EH (cell line): ENCODE results near the gene BAZ1B.
"Not testable (repeated sequence)": the region's sequence is repeated elsewhere in the genome, so short reads cannot be mapped to it uniquely, and the experiment has no call there.

Source experiments
- DNase-seq: peaks from one replicate; pipeline ENCODE4 v3.0.0-alpha.2; 2015; ENCODE audit warnings: low read depth

Gene BAZ1B

DNA sequence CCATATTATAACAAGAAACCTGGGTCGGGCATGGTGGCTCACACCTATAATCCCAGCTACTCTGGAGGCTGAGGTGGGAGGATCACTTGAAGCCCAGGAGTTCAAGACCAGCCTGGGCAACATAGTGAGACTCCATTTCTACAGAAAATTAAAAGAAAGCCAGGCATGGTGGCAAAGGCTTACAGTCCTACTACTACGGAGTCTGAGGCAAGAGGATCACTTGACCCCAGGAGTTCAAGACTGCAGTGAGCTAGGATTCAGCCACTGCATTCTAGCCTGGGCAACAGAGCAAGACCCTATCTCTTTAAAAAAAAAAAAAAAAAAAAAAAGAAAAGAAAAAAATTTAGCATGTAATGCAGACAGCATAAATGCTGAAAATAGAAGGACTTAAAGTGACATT, 16.4 kb upstream of the BAZ1B start:
- DNase-seq: not testable (repeated sequence)

GRCh38 chr7:73537051-73537450, 15.0 kb upstream of the BAZ1B start:
- DNase-seq: no peak

- DNase-seq: no peak
These were observed 14.4 kb upstream of the BAZ1B start for GRCh38 chr7:73536479-73536878.

DNA sequence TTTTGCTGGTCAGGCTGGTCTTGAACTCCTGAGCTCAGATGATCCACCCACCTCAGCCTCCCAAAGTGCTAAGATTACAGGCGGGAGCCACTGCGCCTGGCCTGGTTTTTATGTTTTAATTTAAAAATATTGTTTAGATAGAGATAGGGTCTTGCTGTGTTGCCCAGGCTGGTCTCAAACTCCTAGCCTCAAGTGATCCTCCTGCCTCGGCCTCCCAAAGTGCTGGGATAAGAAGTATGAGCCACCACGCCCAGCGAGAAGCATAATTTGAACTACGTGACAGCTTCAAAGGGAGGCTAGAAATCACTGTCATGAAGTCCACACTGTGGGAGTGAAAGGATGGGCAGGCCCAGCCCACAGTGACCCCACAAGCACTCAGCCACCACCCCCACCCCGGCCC, 13.8 kb upstream of the BAZ1B start:
- DNase-seq: not testable (repeated sequence)

DNA sequence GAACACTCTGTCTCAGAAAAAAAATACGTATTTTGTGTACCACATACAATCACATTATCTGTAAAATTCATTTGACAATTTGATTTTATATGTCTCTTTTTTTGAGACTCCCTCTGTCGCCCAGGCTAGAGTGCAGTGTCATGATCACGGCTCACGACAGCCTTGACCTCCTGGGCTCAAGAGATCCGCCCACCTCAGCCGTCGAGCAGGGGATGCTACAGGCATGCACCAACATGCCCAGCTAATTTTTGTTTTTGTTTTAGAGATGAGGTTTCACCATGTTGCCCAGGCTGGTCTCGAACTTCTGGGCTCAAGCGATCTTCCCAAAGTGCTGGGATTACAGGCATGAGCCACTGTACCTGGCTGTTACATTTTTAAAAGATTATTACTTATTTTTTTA, 11.6 kb upstream of the BAZ1B start:
- DNase-seq: no peak

DNA sequence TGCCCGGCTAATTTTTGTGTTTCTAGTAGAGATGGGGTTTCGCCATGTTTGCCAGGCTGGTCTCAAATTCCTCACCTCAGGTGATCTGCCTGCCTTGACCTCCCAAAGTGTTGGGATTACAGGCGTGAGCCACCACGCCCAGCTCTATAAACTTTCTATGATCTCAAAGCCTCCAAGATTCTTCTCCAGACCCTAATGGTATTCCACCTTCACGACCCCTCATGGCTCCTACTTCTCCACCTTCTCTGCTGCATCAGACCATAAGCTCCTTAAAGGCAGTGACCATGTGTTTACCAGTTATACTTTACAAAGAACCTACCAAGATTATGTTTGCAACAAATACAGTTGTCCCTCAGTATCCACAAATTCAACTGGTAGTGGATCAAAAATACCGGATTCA, 10.1 kb upstream of the BAZ1B start:
- DNase-seq: no peak

DNA sequence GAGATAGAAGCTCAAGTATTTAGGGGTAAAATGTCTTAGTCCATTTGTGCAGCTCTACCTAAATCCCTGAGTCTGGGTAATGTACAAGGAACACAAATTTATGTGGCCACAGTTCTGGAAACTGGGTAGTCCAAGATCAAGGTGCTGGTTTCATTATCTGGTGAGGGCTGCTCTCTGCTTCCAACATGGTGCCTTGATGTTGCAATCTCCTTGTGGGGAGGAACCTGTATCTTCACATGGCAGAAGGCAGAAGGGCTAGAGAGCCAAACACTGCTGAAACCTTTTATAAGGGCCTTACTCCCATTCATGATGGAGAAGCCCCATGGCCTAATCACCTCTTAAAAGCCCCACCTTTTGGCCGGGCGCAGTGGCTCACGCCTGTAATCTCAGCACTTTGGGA, 8.7 kb upstream of the BAZ1B start:
- no peak for DNase-seq

DNA sequence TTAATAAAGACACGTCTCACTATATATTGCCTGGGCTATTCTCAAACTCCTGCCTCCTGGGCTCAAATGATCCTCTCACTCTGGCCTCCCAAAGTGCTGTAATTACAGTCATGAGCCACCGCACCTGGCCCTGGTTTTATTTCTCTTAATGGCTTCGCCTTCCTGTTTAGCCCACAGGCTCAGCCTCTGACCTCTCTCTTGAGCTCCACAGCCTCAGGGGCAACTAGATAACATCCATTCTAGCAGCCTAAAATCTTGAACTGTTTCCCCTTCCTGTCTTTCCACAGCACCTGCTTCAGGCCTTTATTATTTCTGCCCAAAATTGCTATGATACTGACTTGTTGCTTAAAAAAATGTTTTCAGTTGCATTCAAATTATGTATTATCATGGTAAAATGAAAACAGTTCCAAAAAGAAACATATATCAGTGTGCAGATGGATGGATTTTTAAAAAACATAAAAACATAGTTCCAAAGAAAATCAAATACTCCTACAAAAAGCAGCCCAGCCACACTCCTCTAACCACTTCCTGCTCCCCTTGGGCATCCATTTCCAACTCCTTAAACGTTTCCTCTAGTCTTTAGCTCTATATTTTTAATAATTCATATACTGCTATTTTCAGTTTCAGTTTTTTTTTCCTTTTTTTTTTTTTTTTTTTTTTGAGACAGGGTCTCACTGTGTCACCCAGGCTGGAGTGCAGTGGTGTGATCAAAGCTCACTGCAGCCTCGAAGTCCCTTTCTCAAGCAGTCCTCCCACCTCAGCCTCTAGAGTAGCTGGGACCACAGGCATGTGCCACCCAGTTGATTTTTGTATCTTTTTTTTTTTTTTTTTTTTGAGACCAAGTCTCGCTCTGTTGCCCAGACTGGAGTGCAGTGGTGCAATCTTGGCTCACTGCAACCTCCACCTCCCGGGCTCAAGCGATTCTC, 5.1 kb upstream of the BAZ1B start:
- no peak for DNase-seq

GRCh38 chr7:73526158-73526494, 4.0 kb upstream of the BAZ1B start:
- not testable (repeated sequence) for DNase-seq

DNA sequence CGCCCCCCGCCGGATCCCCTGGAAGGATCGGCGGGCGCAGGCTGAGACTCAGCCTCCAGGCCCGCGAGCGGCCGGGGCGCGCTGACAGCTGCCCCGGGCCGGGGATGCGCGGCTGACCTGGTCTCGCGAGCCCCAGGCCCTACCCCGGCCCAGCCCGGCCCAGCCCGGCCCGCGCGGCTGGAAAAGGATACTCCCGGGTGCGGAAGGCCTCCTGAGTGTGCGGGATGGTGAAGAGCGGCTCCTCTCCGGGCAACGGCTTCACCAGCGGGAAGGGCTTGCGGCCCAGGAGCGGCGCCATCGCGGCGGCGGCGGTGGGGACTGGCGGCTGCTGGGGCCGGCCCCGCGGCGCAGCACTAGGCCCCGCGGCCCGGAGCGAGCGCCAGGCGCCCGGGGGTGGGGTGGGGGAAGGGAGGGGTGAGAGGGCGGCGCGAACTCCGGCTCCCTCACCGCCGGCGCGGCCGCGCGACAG, 423 bp downstream of the BAZ1B start:
- no peak for DNase-seq

GRCh38 chr7:73520673-73521635, 1.1 kb downstream of the BAZ1B start:
- DNase-seq: peak; percentile 42

DNA sequence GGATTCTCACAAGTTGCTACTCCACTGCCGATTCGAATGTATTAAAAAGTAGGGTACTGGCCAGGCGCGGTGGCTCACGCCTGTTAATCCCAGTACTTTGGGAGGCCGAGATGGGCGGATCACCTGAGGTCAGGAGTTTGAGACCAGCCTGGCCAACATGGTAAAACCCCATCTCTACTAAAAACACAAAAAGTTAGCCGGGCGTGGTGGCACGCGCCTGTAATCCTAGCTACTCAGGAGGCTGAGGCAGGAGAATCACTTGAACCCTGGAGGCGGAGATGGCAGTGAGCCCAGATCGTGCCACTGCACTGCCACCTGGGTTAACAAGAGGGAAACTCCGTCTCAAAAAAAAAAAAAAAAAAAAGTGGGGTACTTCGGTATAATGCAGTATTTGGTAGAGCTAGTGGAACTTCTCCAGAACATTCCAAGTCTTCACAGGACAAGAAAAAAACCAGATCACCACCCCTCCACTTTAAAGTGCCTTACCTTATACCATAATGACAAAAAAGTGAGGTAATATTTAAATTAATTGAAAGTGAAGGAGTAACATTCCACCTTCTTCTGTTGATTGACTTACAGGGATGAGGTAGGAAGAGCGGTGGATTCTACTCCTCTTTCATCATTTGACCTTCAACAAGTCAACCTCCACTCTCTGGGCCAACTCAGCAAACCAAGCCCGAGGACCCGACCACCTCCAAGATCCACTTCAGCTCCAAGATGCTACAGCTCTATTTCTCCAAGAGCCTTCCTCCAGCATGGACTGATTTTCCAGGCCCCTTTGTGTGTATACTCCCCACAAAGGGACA, 2.0 kb downstream of the BAZ1B start:
- no peak for DNase-seq

DNA sequence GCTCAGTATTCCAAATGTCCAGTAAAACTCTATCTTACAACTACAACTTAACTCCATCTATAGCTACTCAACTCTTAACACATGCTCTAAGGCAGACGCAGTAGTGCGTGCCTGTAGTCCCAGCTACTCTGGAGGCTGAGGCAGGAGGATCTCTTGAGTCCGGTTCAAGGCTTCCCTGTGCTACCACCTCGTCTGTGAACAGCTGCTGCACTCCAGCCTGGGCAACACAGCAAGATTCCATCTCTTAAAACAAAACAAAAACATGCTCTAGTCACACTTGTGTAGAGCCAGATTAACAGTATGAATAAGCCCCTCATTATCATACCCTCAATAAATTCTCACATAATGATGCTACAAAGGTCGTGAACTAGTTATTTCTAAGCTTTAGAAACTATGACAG, 3.6 kb downstream of the BAZ1B start:
- no peak for DNase-seq

GRCh38 chr7:73517241-73517995, 4.7 kb downstream of the BAZ1B start:
- no peak for DNase-seq

GRCh38 chr7:73515178-73515577, 6.9 kb downstream of the BAZ1B start:
- DNase-seq: no peak

DNA sequence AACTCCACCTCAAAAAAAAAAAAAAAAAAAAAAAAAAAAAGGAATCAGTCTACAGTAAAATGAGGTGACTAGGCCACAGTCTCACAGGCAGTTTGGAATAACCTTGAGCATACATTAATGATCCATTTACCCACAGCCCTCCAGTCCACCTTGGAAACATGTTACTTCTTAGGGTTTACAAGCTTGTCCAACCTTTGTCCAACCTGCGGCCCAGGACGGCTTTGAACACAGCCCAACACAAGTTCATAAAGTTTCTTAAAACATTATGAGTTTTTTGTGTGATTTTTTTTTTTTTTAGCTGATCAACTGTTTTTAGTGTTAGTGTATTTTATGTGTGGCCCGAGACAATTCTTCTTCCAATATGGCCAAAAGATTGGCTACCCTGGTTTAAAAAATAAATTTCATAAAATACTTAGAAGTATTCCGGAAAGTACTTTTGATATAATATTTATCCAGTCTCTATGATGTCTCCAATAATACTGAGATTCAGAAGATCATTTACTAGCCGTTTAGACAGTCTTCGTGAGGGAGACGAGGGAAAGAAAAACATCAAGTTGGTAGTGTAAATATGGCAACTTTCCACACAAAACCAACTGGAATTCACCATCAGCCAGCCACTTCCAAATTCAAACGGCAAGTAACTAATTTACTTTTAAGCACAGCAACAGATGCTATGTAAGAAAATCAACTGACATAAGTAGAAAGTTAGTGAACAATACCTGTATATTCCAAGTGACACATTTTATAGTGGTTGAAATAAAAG, 9.9 kb downstream of the BAZ1B start:
- peak; percentile 13 for DNase-seq

GRCh38 chr7:73509463-73509862, 12.6 kb downstream of the BAZ1B start:
- DNase-seq: no peak

DNA sequence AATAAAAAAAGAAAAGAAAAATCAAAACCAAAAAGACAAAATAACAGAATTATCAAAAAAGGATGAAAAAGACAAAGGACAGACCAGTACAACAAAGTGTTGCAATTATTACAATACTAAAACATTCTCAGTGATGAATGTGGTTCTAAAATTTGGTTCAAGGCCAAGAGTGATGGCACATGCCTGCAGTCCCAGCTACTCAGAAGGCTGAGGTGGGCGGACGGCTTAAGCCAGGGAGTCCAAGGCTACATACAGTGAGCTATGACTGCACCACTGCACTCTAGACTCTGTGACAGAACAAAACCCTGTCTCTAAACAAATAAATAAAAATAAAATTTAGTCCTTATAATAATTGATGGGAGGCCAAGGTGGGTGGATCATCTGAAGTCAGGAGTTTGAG, 14.5 kb downstream of the BAZ1B start:
- no peak for DNase-seq

DNA sequence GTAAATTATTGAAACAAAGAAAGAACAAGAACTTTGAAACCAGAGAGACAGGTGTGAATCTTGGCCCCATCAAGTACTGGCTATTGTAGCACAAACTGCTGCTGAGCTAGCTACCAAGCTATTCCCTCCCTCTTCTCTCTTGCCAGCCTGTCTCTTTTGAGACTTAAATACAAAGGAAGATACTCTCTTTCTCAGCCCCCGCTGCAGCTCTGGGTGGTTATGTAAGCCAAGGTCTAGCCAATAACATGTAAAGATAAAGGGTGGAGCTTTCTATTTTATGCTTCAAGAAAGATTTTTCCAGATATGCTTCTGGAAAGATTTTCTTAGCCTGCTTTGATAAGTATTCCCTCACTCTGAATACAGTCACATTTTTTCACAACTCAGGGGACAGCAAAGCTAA, 17.2 kb downstream of the BAZ1B start:
- no peak for DNase-seq

GRCh38 chr7:73504017-73504416, 18.1 kb downstream of the BAZ1B start:
- DNase-seq: peak; percentile 7

- no peak for DNase-seq
These were observed 18.9 kb downstream of the BAZ1B start for GRCh38 chr7:73503229-73503628.
